CD14-positive monocyte (primary cell): ENCODE data around the gene RNF169. TPM values are rescaled to one million over a fixed set of nuclear protein-coding genes. Genes with fewer than 3 reads are reported as not detected.

ENCODE experiments used
- DNase-seq, 3 donors: peaks; one replicate each; pipeline ENCODE4 v3.0.0-alpha.2; 2011 to 2022
- H2AFZ ChIP-seq: 2 replicates; pipeline ENCODE4 v1.6.0; 2012; ENCODE audit warnings: mild to moderate bottlenecking, low read depth, low read length, inconsistent platforms; ENCODE audit not compliant: insufficient read depth, poor library complexity, severe bottlenecking
- H3K27ac ChIP-seq, 2 donors: 1 replicate in 1 of 2; 2 replicates in 1 of 2; pipeline ENCODE4 v1.5.1; 2012 to 2013; ENCODE audit warnings: low read length in 2 of 2, control low read depth in 1 of 2, inconsistent platforms in 1 of 2, low read depth in 1 of 2, mild to moderate bottlenecking in 1 of 2
- H3K27me3 ChIP-seq, 2 donors: one replicate each; pipeline versions ENCODE4 v1.6.0 to v1.6.1; 2011 to 2013; ENCODE audit warnings: low read length in 2 of 2; ENCODE audit not compliant: control insufficient read depth in 2 of 2, insufficient read depth in 2 of 2
- H3K36me3 ChIP-seq, 2 donors: replicated peaks in 1 of 2; 1 replicate in 1 of 2; 2 replicates in 1 of 2; pipeline versions ENCODE4 v1.5.1 to v1.6.1; 2012 to 2013; ENCODE audit warnings: low read length in 2 of 2, control low read depth in 1 of 2, inconsistent platforms in 1 of 2, mild to moderate bottlenecking in 1 of 2; ENCODE audit not compliant: insufficient read depth in 2 of 2, control insufficient read depth in 1 of 2
- H3K4me1 ChIP-seq, 2 donors: 1 replicate in 1 of 2; 2 replicates in 1 of 2; pipeline versions ENCODE4 v1.5.1 to v1.6.1; 2012 to 2013; ENCODE audit warnings: low read length in 2 of 2, control low read depth in 1 of 2, inconsistent platforms in 1 of 2, mild to moderate bottlenecking in 1 of 2, moderate library complexity in 1 of 2; ENCODE audit not compliant: insufficient read depth in 2 of 2, control insufficient read depth in 1 of 2
- H3K4me2 ChIP-seq: replicated peaks from 2 replicates; pipeline ENCODE3; 2012; ENCODE audit warnings: low read length, moderate library complexity, mild to moderate bottlenecking; ENCODE audit not compliant: poor library complexity, severe bottlenecking; ENCODE audit errors: extremely low read depth
- H3K4me3 ChIP-seq, 3 experiments: fragments of 200-600 bp in 1 of 3; sonication (generic) in 1 of 3; replicated peaks in 1 of 3; 1 replicate in 2 of 3; 2 replicates in 1 of 3; pipeline ENCODE4 v1.5.1; 2011 to 2013; ENCODE audit warnings: low read length in 3 of 3, mild to moderate bottlenecking in 3 of 3, control low read depth in 2 of 3, low read depth in 2 of 3, inconsistent platforms in 1 of 3, moderate library complexity in 1 of 3
- H3K79me2 ChIP-seq: 2 replicates; pipeline ENCODE4 v1.6.0; 2012; ENCODE audit warnings: mild to moderate bottlenecking, control low read depth, inconsistent platforms, low read length, moderate library complexity; ENCODE audit not compliant: insufficient read depth
- H3K9ac ChIP-seq: 2 replicates; pipeline ENCODE4 v1.6.0; 2017; ENCODE audit warnings: low read length, mild to moderate bottlenecking; ENCODE audit not compliant: insufficient read depth, poor library complexity, severe bottlenecking
- H3K9me3 ChIP-seq, 2 donors: replicated peaks in 1 of 2; 1 replicate in 1 of 2; 2 replicates in 1 of 2; pipeline versions ENCODE4 v1.5.1 to v1.6.1; 2012 to 2013; ENCODE audit warnings: low read length in 2 of 2, control low read depth in 1 of 2; ENCODE audit not compliant: control insufficient read depth in 1 of 2, insufficient read depth in 1 of 2
- H4K20me1 ChIP-seq: 2 replicates; pipeline ENCODE4 v1.6.0; 2012; ENCODE audit warnings: mild to moderate bottlenecking, low read length, control low read depth, moderate library complexity; ENCODE audit not compliant: insufficient read depth
- H3K27ac Mint-ChIP-seq, 7 donors: one replicate each; pipeline ENCODE4 v1.8.0; 2020; ENCODE audit warnings: mild to moderate bottlenecking in 7 of 7, mixed read lengths in 7 of 7, moderate library complexity in 6 of 7, inconsistent platforms in 2 of 7
- H3K27me3 Mint-ChIP-seq, 3 donors: one replicate each; pipeline ENCODE4 v1.8.0; 2021 to 2022; ENCODE audit warnings: low read depth in 3 of 3, mild to moderate bottlenecking in 3 of 3, mixed read lengths in 3 of 3, moderate library complexity in 3 of 3, inconsistent platforms in 1 of 3
- H3K36me3 Mint-ChIP-seq, 2 donors: one replicate each; pipeline ENCODE4 v1.8.0; 2020; ENCODE audit warnings: mixed read lengths in 2 of 2, inconsistent platforms in 1 of 2, mild to moderate bottlenecking in 1 of 2
- H3K4me1 Mint-ChIP-seq: one replicate; pipeline ENCODE4 v1.8.0; 2020; ENCODE audit warnings: mild to moderate bottlenecking, mixed read lengths
- H3K4me3 Mint-ChIP-seq, 2 donors: one replicate each; pipeline ENCODE4 v1.8.0; 2020; ENCODE audit warnings: mild to moderate bottlenecking in 2 of 2, mixed read lengths in 2 of 2, moderate library complexity in 1 of 2
- H3K9me3 Mint-ChIP-seq, 7 donors: one replicate each; pipeline ENCODE4 v1.8.0; 2020 to 2022; ENCODE audit warnings: mixed read lengths in 7 of 7, mild to moderate bottlenecking in 6 of 7, moderate library complexity in 6 of 7, inconsistent platforms in 2 of 7
- WGBS: methylation state at CpG from one replicate; pipeline ENCODE4 v1.1.5; 2013; ENCODE audit warnings: missing lambda C conversion rate; ENCODE audit not compliant: insufficient coverage; 5-methylcytosine and 5-hydroxymethylcytosine counted together
- intact Hi-C, 2 donors: fragments of 100-400 bp; cut with micrococcal nuclease; formaldehyde crosslinking; loops; one replicate each; pipeline versions ENCODE4 v1.15.0 to v1.15.1; 2023
- polyA plus RNA-seq, 3 donors: library from polyadenylated mRNA; depleted of rRNA in 1 of 3; unstranded in 2 of 3; stranded (reverse) in 1 of 3; fragments of 300-500 nt in 2 of 3; fragments of >200 nt in 1 of 3; fragmentation: Illumina TruSeq in 2 of 3; gene quantifications; 1 replicate in 2 of 3; 2 replicates in 1 of 3; pipeline ENCODE4 v1.2.3, GENCODE V29; 2012 to 2021
- TF ChIP-seq, protein P1 (sequence below): fragments of 200-600 bp; IDR thresholded peaks from one replicate; pipeline ENCODE4 v1.8.0; 2022; ENCODE audit warnings: antibody characterized with exemption, mild to moderate bottlenecking

RNF169 gene
- polyA plus RNA-seq, 3 donors, result 1.4 to 16.2 (median 2.0) TPM

DNA sequence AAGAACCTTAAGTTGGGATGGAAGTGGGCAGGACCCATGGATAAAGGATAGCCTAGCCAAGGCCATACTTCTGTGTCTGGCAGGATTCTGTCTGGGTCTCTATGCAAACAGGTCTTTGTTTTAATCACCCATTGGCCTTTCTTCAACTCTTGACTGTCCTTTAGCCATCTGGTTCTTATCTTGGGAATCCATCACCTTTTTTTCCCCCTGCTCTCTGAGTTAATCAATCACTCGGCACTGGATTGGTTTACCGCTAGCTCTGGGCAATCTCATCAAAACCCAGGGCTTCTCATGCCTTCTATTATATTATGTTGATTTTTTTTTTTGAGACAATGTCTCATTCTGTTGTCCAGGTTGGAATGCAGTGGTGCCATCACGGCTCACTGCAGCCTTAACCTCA, 1.8 kb upstream of the RNF169 start:
- H3K9me3 ChIP-seq, result no peaks in the 10 kb centered on the region
- peak overlapping the region in 1 of 2 donors; percentile 7 for H3K4me3 Mint-ChIP-seq

DNA sequence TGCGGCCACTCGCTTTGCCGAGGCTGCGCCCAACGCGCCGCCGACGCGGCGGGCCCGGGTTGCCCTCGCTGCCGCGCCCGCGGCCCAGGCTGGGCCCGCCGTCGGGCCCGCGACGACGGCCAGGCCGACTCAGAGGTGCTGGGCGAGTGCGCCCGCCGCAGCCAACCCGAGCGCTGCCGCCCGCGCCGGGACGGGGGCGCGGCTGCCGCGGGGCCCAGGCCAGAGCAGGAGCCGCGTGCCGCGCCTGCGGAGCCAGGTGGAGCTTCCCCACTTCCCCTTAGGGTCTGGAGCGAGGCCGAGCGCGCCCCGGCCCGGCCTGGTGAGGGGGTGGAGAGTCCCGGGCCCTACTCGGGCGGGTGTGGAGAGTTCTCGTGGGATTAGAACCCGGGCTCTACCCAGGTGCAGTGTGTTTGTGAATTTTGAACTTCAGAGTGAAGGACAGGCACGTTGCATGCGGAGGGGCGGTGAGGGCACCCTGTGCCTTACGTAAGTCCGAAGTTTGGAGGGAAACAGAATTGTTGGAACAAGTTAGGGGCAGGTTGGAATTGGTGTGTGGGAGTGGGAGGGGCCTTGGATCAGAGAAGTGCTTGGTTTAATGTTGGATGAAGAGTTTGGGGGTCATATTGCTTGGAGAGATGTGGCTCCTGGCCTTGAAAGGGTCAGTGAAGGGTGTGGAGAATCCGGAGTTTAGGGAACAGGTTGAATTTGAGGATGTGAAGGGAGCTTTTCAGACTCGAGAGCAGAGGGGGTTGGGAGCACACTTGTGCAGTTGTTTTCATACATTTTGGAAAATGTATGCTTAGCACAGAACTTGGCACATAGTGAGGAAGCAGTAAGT, 697 bp downstream of the RNF169 start:
- Mint-ChIP-seq H3K9me3 (peaks cover 0 to 3% (median 0%) of the 10 kb centered on the region in 7 donors), H3K27ac (peak overlapping the region; percentile 72 to 93 (median 86)), H3K36me3 (peaks cover 0 to 9% of the 10 kb centered on the region in 2 donors), H3K4me3 (peak overlapping the region; percentile 86 to 96), H3K27me3 (peaks cover 0 to 5% (median 2%) of the 10 kb centered on the region in 3 donors), H3K4me1 (peaks cover 41% of the 10 kb centered on the region)
- Histone ChIP-seq H3K4me3 (peak overlapping the region; percentile 50 to 81 (median 63)), H4K20me1 (peaks cover 43% of the 10 kb centered on the region), H3K4me2 (peak overlapping the region; percentile 93), H3K36me3 (no peaks in the 10 kb centered on the region), H3K27me3 (no peaks in the 10 kb centered on the region), H3K27ac (peak overlapping the region; percentile 64 to 89), H3K9me3 (no peaks in the 10 kb centered on the region), H2AFZ (peak overlapping the region; percentile 87), H3K4me1 (peaks cover 26 to 38% of the 10 kb centered on the region in 2 donors), H3K79me2 (peaks cover 59% of the 10 kb centered on the region), H3K9ac (peak overlapping the region; percentile 93)
- under 1% methylated on average over 50 of the region's 63 CpGs for WGBS
- DNase-seq, result peak; percentile 45 to 69 (median 53)
- intact Hi-C loops, result loop anchor here (5.0 kb wide), 1 partner anchor 33 kb away; no protein-coding TSS in a partner anchor
- TF ChIP-seq, protein P1, sequence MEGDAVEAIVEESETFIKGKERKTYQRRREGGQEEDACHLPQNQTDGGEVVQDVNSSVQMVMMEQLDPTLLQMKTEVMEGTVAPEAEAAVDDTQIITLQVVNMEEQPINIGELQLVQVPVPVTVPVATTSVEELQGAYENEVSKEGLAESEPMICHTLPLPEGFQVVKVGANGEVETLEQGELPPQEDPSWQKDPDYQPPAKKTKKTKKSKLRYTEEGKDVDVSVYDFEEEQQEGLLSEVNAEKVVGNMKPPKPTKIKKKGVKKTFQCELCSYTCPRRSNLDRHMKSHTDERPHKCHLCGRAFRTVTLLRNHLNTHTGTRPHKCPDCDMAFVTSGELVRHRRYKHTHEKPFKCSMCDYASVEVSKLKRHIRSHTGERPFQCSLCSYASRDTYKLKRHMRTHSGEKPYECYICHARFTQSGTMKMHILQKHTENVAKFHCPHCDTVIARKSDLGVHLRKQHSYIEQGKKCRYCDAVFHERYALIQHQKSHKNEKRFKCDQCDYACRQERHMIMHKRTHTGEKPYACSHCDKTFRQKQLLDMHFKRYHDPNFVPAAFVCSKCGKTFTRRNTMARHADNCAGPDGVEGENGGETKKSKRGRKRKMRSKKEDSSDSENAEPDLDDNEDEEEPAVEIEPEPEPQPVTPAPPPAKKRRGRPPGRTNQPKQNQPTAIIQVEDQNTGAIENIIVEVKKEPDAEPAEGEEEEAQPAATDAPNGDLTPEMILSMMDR, result no peak

More for the DNA sequence above, 1.8 kb upstream of the RNF169 start:
- H3K27me3 ChIP-seq, result no peaks in the 10 kb centered on the region
- H3K36me3 ChIP-seq, result no peaks in the 10 kb centered on the region
- no peak overlapping the region for H3K27ac ChIP-seq
- H3K27me3 Mint-ChIP-seq, result peaks cover 2 to 9% (median 4%) of the 10 kb centered on the region in 3 donors
- H2AFZ ChIP-seq, result no peak overlapping the region
- peaks cover 19% of the 10 kb centered on the region for H4K20me1 ChIP-seq
- peaks cover 0 to 3% of the 10 kb centered on the region in 2 donors for H3K36me3 Mint-ChIP-seq
- no peak overlapping the region for H3K4me3 ChIP-seq
- no peak for DNase-seq
- H3K4me1 ChIP-seq, result peaks cover 26 to 35% of the 10 kb centered on the region in 2 donors
- no peak overlapping the region for H3K4me2 ChIP-seq
- TF ChIP-seq, protein P1, result no peak
- no peak overlapping the region for H3K9ac ChIP-seq
- 100% methylated on average over 1 of the region's 3 CpGs for WGBS
- H3K9me3 Mint-ChIP-seq, result peaks cover 0 to 3% (median 0%) of the 10 kb centered on the region in 7 donors
- peaks cover 35% of the 10 kb centered on the region for H3K79me2 ChIP-seq
- H3K27ac Mint-ChIP-seq, result no peak overlapping the region
- H3K4me1 Mint-ChIP-seq, result peaks cover 30% of the 10 kb centered on the region
- intact Hi-C loops, result loop anchor here (5.0 kb wide), 1 partner anchor 35 kb away; no protein-coding TSS in a partner anchor
